ENCODE results near the gene PLEKHD1.

- TF ChIP-seq CTCF (IDR thresholded peaks at IDR 0.05) (no peak), POLR2A (IDR thresholded peaks at IDR 0.05) (no peak)
Observed at GRCh38 chr14:69537900-69538299, 53.4 kb downstream of the PLEKHD1 start.

Data from ovary (tissue), 3 donors.